HL-60 (cell line): ENCODE results near the gene HPS1.

Experiments
- DNase-seq, 2 experiments: peaks; one replicate each; pipeline ENCODE4 v3.0.0-alpha.2; 2010 to 2020; ENCODE audit warnings: low read depth in 1 of 2, low spot score in 1 of 2
- H3K27ac ChIP-seq: fragments of 250-450 bp; sonication (Bioruptor Pico); replicated peaks from 2 replicates; pipeline ENCODE4 v1.5.1; 2020; ENCODE audit warnings: mild to moderate bottlenecking, moderate library complexity
- H3K27me3 ChIP-seq: fragments of 250-450 bp; sonication (Bioruptor Pico); 2 replicates; pipeline ENCODE4 v1.5.1; 2021; ENCODE audit warnings: mild to moderate bottlenecking, moderate library complexity; ENCODE audit not compliant: insufficient read depth, poor library complexity, severe bottlenecking
- H3K4me3 ChIP-seq: replicated peaks from 2 replicates; pipeline ENCODE4 v1.5.1; 2011; ENCODE audit warnings: mild to moderate bottlenecking, control low read depth, low read length; ENCODE audit not compliant: insufficient read depth
- GABPA ChIP-seq: IDR thresholded peaks from 2 replicates; pipeline ENCODE4 v1.6.1; 2012; ENCODE audit warnings: low read depth
- POLR2AphosphoS5 ChIP-seq: IDR thresholded peaks from 2 replicates; pipeline ENCODE4 v1.6.1; 2012; ENCODE audit warnings: low read depth
- SPI1 ChIP-seq: IDR thresholded peaks from 2 replicates; pipeline ENCODE4 v1.6.1; 2012; ENCODE audit warnings: low read depth, mild to moderate bottlenecking, borderline replicate concordance
- TF ChIP-seq, protein P1 (sequence below): IDR thresholded peaks from 2 replicates; pipeline ENCODE4 v1.6.1; 2012; ENCODE audit warnings: low read depth; ENCODE audit not compliant: insufficient replicate concordance
- TF ChIP-seq, protein P2 (sequence below): IDR thresholded peaks from one replicate; pipeline ENCODE4 v1.5.1; 2011; ENCODE audit warnings: low read length, control low read depth, inconsistent platforms; ENCODE audit not compliant: insufficient read depth

The HPS1 gene

DNA sequence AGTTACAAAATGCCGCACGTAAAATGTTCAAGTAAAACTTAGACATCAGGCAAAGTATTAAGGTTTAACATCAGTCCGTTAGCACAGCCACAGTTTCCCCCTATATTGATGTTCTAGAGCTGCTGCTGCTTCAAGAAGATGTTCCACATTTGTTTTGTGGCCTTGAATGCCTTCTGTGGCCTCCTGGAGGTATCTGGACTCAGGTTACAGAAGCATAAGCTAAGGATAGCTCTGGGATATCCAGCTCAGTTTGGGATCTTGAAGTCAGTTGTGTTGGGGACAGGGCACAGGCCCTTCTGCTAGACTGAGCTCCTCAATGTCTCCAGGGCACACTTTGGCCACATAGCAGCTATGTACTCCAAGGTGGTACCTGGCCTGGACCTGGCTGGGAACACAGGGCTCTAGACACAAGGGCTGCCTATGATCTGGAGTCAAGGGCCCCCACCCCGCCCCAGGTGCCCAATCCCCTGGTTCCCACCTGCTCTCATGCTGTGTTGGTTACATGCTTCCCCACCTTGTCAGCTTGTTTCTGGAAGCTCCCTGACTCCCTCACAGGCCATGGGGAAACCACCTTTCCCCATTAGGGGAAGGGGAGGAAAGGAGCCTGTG lies 36.5 kb downstream of the HPS1 start:
- no peak overlapping the region for H3K4me3 ChIP-seq
- TF ChIP-seq, protein P1, sequence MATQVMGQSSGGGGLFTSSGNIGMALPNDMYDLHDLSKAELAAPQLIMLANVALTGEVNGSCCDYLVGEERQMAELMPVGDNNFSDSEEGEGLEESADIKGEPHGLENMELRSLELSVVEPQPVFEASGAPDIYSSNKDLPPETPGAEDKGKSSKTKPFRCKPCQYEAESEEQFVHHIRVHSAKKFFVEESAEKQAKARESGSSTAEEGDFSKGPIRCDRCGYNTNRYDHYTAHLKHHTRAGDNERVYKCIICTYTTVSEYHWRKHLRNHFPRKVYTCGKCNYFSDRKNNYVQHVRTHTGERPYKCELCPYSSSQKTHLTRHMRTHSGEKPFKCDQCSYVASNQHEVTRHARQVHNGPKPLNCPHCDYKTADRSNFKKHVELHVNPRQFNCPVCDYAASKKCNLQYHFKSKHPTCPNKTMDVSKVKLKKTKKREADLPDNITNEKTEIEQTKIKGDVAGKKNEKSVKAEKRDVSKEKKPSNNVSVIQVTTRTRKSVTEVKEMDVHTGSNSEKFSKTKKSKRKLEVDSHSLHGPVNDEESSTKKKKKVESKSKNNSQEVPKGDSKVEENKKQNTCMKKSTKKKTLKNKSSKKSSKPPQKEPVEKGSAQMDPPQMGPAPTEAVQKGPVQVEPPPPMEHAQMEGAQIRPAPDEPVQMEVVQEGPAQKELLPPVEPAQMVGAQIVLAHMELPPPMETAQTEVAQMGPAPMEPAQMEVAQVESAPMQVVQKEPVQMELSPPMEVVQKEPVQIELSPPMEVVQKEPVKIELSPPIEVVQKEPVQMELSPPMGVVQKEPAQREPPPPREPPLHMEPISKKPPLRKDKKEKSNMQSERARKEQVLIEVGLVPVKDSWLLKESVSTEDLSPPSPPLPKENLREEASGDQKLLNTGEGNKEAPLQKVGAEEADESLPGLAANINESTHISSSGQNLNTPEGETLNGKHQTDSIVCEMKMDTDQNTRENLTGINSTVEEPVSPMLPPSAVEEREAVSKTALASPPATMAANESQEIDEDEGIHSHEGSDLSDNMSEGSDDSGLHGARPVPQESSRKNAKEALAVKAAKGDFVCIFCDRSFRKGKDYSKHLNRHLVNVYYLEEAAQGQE = no peak
- TF ChIP-seq GABPA = no peak
- TF ChIP-seq, protein P2, sequence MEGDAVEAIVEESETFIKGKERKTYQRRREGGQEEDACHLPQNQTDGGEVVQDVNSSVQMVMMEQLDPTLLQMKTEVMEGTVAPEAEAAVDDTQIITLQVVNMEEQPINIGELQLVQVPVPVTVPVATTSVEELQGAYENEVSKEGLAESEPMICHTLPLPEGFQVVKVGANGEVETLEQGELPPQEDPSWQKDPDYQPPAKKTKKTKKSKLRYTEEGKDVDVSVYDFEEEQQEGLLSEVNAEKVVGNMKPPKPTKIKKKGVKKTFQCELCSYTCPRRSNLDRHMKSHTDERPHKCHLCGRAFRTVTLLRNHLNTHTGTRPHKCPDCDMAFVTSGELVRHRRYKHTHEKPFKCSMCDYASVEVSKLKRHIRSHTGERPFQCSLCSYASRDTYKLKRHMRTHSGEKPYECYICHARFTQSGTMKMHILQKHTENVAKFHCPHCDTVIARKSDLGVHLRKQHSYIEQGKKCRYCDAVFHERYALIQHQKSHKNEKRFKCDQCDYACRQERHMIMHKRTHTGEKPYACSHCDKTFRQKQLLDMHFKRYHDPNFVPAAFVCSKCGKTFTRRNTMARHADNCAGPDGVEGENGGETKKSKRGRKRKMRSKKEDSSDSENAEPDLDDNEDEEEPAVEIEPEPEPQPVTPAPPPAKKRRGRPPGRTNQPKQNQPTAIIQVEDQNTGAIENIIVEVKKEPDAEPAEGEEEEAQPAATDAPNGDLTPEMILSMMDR = no peak
- TF ChIP-seq POLR2AphosphoS5 = no peak
- no peak for DNase-seq
- H3K27ac ChIP-seq = no peak overlapping the region
- H3K27me3 ChIP-seq = no peaks in the 10 kb centered on the region

DNA sequence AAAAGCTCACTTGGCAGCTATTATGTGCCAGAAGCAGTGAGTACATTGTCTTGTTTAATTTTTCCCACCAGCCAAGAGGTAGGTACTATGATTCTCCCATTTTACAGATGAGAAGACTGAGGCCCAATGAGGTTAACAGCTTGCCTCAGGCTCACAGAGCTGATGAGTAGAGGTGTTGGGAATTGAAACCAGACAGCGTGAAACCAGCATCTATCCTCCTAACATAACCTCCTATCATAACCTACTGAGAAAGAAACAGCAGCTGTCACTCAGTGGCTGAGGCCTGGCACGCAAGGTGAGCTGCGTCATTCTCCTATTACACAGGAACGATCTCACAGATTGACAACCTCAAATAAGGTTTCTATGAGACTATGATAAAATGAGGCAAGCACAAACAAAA lies 37.9 kb downstream of the HPS1 start:
- DNase-seq = no peak
- TF ChIP-seq SPI1 (no peak), GABPA (no peak), POLR2AphosphoS5 (no peak)
- TF ChIP-seq, protein P1 = no peak
- TF ChIP-seq, protein P2 = no peak
- no peak overlapping the region for H3K4me3 ChIP-seq

DNA sequence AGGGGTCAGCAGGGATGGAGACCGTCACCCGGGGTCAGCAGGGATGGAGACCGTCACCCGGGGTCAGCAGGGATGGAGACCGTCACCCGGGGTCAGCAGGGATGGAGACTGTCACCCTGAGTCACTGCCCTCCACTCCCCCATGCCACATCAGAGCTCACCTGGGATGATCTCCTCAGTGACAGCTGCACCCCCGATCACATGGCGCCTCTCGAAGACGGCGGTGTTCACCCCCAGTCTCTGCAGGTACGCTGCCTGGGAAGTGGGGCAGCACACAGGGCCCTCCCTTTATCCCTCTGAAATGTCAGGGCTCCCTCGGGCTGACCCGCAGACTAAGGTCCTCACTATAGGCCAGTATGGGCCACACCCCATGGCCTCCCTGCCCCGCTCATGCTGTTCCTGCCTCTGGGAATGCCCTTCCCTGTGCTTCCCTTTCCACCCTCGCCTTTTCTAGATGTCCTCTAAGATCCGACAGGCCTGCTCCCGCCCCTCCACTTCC lies 38.9 kb downstream of the HPS1 start:
- TF ChIP-seq, protein P2 = no peak
- TF ChIP-seq, protein P1 = no peak
- TF ChIP-seq SPI1 = no peak
- TF ChIP-seq GABPA = no peak
- TF ChIP-seq POLR2AphosphoS5 = no peak
- Histone ChIP-seq H3K27me3 (no peaks in the 10 kb centered on the region), H3K4me3 (no peak overlapping the region), H3K27ac (no peak overlapping the region)
- DNase-seq = no peak

More for the DNA sequence above, 37.9 kb downstream of the HPS1 start:
- Histone ChIP-seq H3K27ac (no peak overlapping the region), H3K27me3 (no peaks in the 10 kb centered on the region)
